K562 (cell line): ENCODE measurements around the gene SORT1. TPM values are rescaled to one million over a fixed set of nuclear protein-coding genes. Genes with fewer than 3 reads are reported as not detected.

Experiments
- ATF2 ChIP-seq: sonication (generic); formaldehyde crosslinking; IDR thresholded peaks from 2 replicates; pipeline ENCODE4 v1.8.1; 2022; ENCODE audit warnings: missing genetic modification reagents
- CHAMP1 ChIP-seq: fragments of 450-650 bp; IDR thresholded peaks from 2 replicates; pipeline ENCODE4 v1.6.1; 2016; ENCODE audit warnings: mild to moderate bottlenecking
- ELF1 ChIP-seq: fragments of 200-800 bp; sonication (Bioruptor generic); IDR thresholded peaks from 2 replicates; pipeline ENCODE4 v1.6.1; 2016; ENCODE audit warnings: missing genetic modification characterization, missing compliant biosample characterization
- ELF2 ChIP-seq: fragments of 250-450 bp; sonication (Bioruptor Pico); IDR thresholded peaks from 2 replicates; pipeline ENCODE4 v1.5.0; 2021; ENCODE audit warnings: mild to moderate bottlenecking
- FOXA3 ChIP-seq, 2 experiments: fragments of 450-650 bp in 1 of 2; sonication (generic) in 1 of 2; formaldehyde crosslinking; IDR thresholded peaks in 1 of 2; conservative IDR thresholded peaks in 1 of 2; 2 replicates each; pipeline versions ENCODE4 v1.4.0 to v1.8.0; 2020 to 2022; ENCODE audit warnings: mild to moderate bottlenecking in 2 of 2, missing genetic modification reagents in 1 of 2
- FOXP4 ChIP-seq: sonication (generic); formaldehyde crosslinking; IDR thresholded peaks from 2 replicates; pipeline ENCODE4 v1.8.0; 2022; ENCODE audit warnings: mild to moderate bottlenecking, missing genetic modification reagents, borderline replicate concordance
- GATAD2A ChIP-seq: fragments of 450-650 bp; IDR thresholded peaks from 2 replicates; pipeline ENCODE4 v1.6.1; 2017
- GTF2E2 ChIP-seq: fragments of 200-800 bp; sonication (Bioruptor generic); IDR thresholded peaks from 2 replicates; pipeline ENCODE4 v1.6.1; 2016; ENCODE audit warnings: missing genetic modification characterization, missing compliant biosample characterization
- KLF10 ChIP-seq: fragments of 250-450 bp; sonication (Bioruptor Pico); IDR thresholded peaks from 2 replicates; pipeline ENCODE4 v1.6.1; 2021; ENCODE audit warnings: matching md5 sums
- MCM5 ChIP-seq: fragments of 450-650 bp; IDR thresholded peaks from 2 replicates; pipeline ENCODE4 v1.6.1; 2016; ENCODE audit warnings: low read depth
- PHB2 ChIP-seq: fragments of 450-650 bp; IDR thresholded peaks from 2 replicates; pipeline ENCODE4 v1.6.1; 2017; ENCODE audit warnings: low read depth
- PTRF ChIP-seq: fragments of 450-650 bp; IDR thresholded peaks from 2 replicates; pipeline ENCODE4 v1.6.1; 2016; ENCODE audit warnings: mild to moderate bottlenecking, missing genetic modification characterization, missing compliant biosample characterization
- SAFB ChIP-seq: fragments of 200-400 bp; formaldehyde crosslinking; IDR thresholded peaks from 2 replicates; pipeline ENCODE4 v1.6.1; 2017; ENCODE audit warnings: low read depth, low read length, borderline replicate concordance
- SAFB2 ChIP-seq: fragments of 200-400 bp; formaldehyde crosslinking; IDR thresholded peaks from 2 replicates; pipeline ENCODE4 v1.6.1; 2018; ENCODE audit warnings: borderline replicate concordance, low read length, low read depth, moderate library complexity; ENCODE audit not compliant: severe bottlenecking
- TRIM24 ChIP-seq, 2 experiments: fragments of 450-650 bp; IDR thresholded peaks; 2 replicates each; pipeline ENCODE4 v1.6.1; 2016
- ZMIZ1 ChIP-seq, 2 experiments: fragments of 150-350 bp in 1 of 2; IDR thresholded peaks; 2 replicates each; pipeline ENCODE4 v1.6.1; 2012 to 2016; ENCODE audit warnings: low read depth in 2 of 2, low read length in 2 of 2, mild to moderate bottlenecking in 1 of 2, moderate library complexity in 1 of 2
- ZNF143 ChIP-seq: sonication (generic); formaldehyde crosslinking; IDR thresholded peaks from 2 replicates; pipeline ENCODE4 v1.9.0; 2022; ENCODE audit warnings: mild to moderate bottlenecking, missing genetic modification reagents
- ZNF316 ChIP-seq: fragments of 450-650 bp; IDR thresholded peaks from 2 replicates; pipeline ENCODE4 v1.6.1; 2016
- ZNF79 ChIP-seq: fragments of 250-450 bp; sonication (Bioruptor Pico); IDR thresholded peaks from 2 replicates; pipeline ENCODE4 v1.4.0; 2020; ENCODE audit warnings: low read depth, mild to moderate bottlenecking, moderate library complexity
- polyA plus RNA-seq, 8 experiments: library from polyadenylated mRNA; depleted of rRNA in 4 of 8; stranded (reverse) in 5 of 8; unstranded in 3 of 8; fragments of >200 nt; fragmentation: Nextera tagmentation in 2 of 8; fragmentation: Illumina TruSeq in 1 of 8; extraction: Ambion mirVana in 2 of 8; extraction: Trizol in 1 of 8; gene quantifications; 2 replicates each; pipeline versions ENCODE4 v1.2.1 to v1.2.3, GENCODE V29; 2011 to 2014; ENCODE audit warnings: inconsistent platforms in 1 of 8, missing spikeins in 1 of 8
- total RNA-seq, 7 experiments: library from RNA; depleted of rRNA in 6 of 7; stranded (reverse); fragments of >200 nt in 6 of 7; fragmentation: Illumina TruSeq in 2 of 7; extraction: Trizol in 2 of 7; gene quantifications; 2 replicates each; pipeline versions ENCODE4 v1.2.1 to v1.2.3, GENCODE V29; 2011 to 2021; ENCODE audit warnings: low replicate concordance in 1 of 7

Gene SORT1
- total and polyA plus RNA-seq, 9 of the 15 experiments (the other 6 are each of a cell fraction or from before 2014, with no cell fraction given) = 27.4 to 112 (median 65.0) TPM

- TF ChIP-seq ZMIZ1 (IDR thresholded peaks at IDR 0.05; ENCODE audit: low read depth in 2 of 2, low read length in 2 of 2) = peak in 1 of 2 experiments; percentile 23; a peak in 1 of 4 replicates
- no peak for TF ChIP-seq GTF2E2 (tag)
- peak; percentile 79 for TF ChIP-seq ZNF316
- TF ChIP-seq ATF2 = no peak
- no peak for TF ChIP-seq CHAMP1
- no peak for TF ChIP-seq TRIM24 (IDR thresholded peaks at IDR 0.05)
- no peak for TF ChIP-seq MCM5
- no peak for TF ChIP-seq GATAD2A
- TF ChIP-seq SAFB = no peak
- TF ChIP-seq KLF10 = no peak
- TF ChIP-seq PTRF = no peak
- 0 out of 2 replicates have a peak, but pooled peaks have one; percentile 13 for TF ChIP-seq ZNF143 (CRISPR knock-in tag)
- no peak for TF ChIP-seq ELF1 (tag)
- TF ChIP-seq PHB2 = no peak
- TF ChIP-seq SAFB2 = no peak
- peak; percentile 62; the same call in 1 of the 2 replicates for TF ChIP-seq FOXP4 (CRISPR knock-in tag)
- TF ChIP-seq ELF2 = no peak
- no peak for TF ChIP-seq ZNF79 (CRISPR knock-in tag)
- TF ChIP-seq FOXA3 (CRISPR knock-in tag; conservative IDR thresholded peaks at IDR 0.05 in 1 of 2, IDR thresholded peaks at IDR 0.05 in 1 of 2) = no peak
Observed at GRCh38 chr1:109277434-109278204, 120.1 kb downstream of the SORT1 start (continued).
